Measurements from ENCODE around the gene TRPV2.

DNA sequence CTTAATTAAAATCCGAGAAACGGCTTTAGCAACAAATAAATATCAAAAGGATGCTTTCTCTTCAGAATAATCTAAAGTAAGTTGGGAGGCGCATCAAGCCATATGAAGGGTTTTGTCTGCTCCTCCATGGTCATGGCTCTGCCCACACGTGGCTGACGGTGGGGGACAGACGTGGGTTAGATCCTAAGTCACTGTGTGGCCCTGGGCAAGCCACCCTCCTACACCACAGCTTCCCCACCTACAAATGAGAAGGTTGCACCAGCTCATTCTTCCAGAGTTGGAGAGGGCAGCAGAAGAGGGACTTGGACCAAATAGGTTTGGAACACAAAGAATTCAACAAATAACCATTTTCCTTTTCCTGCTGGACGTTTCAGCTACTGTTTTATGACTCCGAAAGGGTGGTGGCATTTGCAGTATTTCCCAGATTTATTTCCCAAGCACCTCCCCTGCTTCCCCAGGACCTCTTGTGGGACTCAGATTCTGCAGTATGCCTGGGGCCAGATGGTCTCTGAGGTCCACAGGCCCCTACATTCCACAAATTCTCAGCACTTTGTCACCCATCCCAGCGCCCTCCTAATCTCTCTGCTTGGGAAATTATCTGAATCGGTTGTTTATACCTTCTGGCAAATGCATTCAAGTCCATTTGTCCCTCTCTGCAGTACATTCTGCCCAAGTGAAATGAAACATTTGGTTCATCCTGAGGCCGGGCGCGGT is 58.8 kb downstream of the TRPV2 start:
- TF ChIP-seq, protein P1, sequence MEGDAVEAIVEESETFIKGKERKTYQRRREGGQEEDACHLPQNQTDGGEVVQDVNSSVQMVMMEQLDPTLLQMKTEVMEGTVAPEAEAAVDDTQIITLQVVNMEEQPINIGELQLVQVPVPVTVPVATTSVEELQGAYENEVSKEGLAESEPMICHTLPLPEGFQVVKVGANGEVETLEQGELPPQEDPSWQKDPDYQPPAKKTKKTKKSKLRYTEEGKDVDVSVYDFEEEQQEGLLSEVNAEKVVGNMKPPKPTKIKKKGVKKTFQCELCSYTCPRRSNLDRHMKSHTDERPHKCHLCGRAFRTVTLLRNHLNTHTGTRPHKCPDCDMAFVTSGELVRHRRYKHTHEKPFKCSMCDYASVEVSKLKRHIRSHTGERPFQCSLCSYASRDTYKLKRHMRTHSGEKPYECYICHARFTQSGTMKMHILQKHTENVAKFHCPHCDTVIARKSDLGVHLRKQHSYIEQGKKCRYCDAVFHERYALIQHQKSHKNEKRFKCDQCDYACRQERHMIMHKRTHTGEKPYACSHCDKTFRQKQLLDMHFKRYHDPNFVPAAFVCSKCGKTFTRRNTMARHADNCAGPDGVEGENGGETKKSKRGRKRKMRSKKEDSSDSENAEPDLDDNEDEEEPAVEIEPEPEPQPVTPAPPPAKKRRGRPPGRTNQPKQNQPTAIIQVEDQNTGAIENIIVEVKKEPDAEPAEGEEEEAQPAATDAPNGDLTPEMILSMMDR (IDR thresholded peaks at IDR 0.05): no peak
- TF ChIP-seq POLR2A (IDR thresholded peaks at IDR 0.05): no peak
